Measurements from ENCODE around the gene FTCDNL1.

DNA sequence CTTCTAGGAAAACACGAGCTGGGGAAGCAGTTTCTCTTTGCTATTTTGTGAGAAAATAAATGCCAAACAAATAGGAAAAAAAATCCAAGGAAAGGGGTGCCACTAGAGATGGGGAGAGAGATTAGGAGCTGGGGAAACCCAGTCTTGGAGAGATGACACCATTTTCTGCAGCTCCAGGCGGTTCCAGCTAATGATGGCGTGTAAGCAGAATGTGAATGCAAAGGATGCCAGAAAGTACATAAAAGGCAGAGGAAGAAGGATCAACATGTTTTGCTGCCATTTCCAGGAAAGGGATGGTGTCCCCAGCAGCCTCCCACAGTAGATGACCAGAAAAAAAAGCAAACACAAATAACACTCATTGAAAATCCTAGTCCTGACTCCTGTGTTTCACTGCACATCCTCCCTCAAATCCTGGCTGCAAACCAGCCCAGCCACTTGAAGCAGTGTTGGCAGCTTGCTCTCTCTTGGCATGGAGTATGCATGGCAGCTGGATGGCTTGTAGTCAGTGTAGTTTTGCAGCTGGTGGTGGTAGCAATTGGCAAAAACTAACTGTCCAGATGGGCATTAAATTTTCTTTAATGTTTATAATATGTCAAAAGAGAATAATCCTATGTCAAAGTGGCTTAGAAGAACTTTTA is 93.6 kb downstream of the FTCDNL1 start:
- TF ChIP-seq, protein P1, sequence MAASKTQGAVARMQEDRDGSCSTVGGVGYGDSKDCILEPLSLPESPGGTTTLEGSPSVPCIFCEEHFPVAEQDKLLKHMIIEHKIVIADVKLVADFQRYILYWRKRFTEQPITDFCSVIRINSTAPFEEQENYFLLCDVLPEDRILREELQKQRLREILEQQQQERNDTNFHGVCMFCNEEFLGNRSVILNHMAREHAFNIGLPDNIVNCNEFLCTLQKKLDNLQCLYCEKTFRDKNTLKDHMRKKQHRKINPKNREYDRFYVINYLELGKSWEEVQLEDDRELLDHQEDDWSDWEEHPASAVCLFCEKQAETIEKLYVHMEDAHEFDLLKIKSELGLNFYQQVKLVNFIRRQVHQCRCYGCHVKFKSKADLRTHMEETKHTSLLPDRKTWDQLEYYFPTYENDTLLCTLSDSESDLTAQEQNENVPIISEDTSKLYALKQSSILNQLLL (CRISPR knock-in tag; IDR thresholded peaks at IDR 0.05; ENCODE audit: borderline replicate concordance) = no peak
- TF ChIP-seq STAG1 (CRISPR knock-in tag; IDR thresholded peaks at IDR 0.05; ENCODE audit: borderline replicate concordance) = no peak

Measured in K562 (cell line).